KMS-11 (cell line): ENCODE results near the gene PGA5.
"Not testable (repeated sequence)": the region's sequence is repeated elsewhere in the genome, so short reads cannot be mapped to it uniquely, and the experiment has no call there.

Source experiments
- H2AFZ ChIP-seq: fragments of 200-600 bp; sonication (generic); 2 replicates; pipeline ENCODE4 v1.6.1; 2016; ENCODE audit warnings: antibody characterized with exemption, mixed run types, low read depth
- H3K27ac ChIP-seq: fragments of 200-600 bp; sonication (generic); 2 replicates; pipeline ENCODE4 v1.6.1; 2016; ENCODE audit warnings: mild to moderate bottlenecking, mixed run types
- H3K27me3 ChIP-seq: fragments of 200-600 bp; sonication (generic); 2 replicates; pipeline ENCODE4 v1.6.1; 2017; ENCODE audit warnings: mild to moderate bottlenecking, low read depth, mixed run types, moderate library complexity; ENCODE audit not compliant: insufficient read depth
- H3K36me3 ChIP-seq: fragments of 200-600 bp; sonication (generic); 2 replicates; pipeline ENCODE4 v1.6.1; 2017; ENCODE audit warnings: mild to moderate bottlenecking, mixed run types; ENCODE audit not compliant: insufficient read depth
- H3K4me1 ChIP-seq: fragments of 200-600 bp; sonication (generic); 2 replicates; pipeline ENCODE4 v1.6.1; 2016; ENCODE audit warnings: mild to moderate bottlenecking, low read depth, mixed run types; ENCODE audit not compliant: poor library complexity, severe bottlenecking
- H3K4me2 ChIP-seq: fragments of 200-600 bp; sonication (generic); 2 replicates; pipeline ENCODE4 v1.7.0; 2016; ENCODE audit warnings: mild to moderate bottlenecking, mixed run types
- H3K4me3 ChIP-seq: fragments of 200-600 bp; sonication (generic); IDR thresholded peaks from 2 replicates; pipeline ENCODE4 v1.6.1; 2017; ENCODE audit warnings: low read depth, low read length, mixed read lengths; ENCODE audit not compliant: insufficient read depth
- H3K79me2 ChIP-seq: fragments of 200-600 bp; sonication (generic); 2 replicates; pipeline ENCODE4 v1.6.1; 2016; ENCODE audit warnings: low read depth, mixed run types; ENCODE audit not compliant: insufficient read depth
- H3K9ac ChIP-seq: fragments of 200-600 bp; sonication (generic); 2 replicates; pipeline ENCODE4 v1.6.1; 2016; ENCODE audit warnings: mild to moderate bottlenecking, mixed run types
- H4K20me1 ChIP-seq: fragments of 200-600 bp; sonication (generic); 2 replicates; pipeline ENCODE4 v1.6.1; 2016; ENCODE audit warnings: mild to moderate bottlenecking, mixed run types; ENCODE audit not compliant: insufficient read depth

The PGA5 gene

DNA sequence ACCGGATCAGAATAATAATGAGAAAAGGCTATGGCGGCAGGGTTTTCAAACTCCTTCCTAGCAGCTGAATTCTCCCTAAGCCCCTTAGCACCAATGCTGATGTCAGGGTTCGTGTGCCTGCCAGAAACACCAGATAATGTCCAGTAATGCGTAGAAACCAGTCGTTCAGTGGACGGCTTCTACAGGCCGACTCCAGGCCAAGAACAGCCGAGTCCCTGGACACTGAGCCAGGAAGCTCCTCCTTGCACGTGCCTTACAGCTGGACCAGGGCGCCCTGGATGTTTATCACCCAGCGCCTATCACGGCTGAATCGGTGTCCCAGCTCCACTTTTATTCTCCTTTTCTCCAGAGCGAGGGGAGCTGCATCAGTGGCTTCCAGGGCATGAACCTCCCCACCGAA is 9.9 kb upstream of the PGA5 start:
- H4K20me1 ChIP-seq, H3K4me1 ChIP-seq, H3K27ac ChIP-seq, H3K9ac ChIP-seq, H3K4me2 ChIP-seq, H3K79me2 ChIP-seq, H3K36me3 ChIP-seq, H3K27me3 ChIP-seq, H2AFZ ChIP-seq, H3K4me3 ChIP-seq: not testable (repeated sequence)

DNA sequence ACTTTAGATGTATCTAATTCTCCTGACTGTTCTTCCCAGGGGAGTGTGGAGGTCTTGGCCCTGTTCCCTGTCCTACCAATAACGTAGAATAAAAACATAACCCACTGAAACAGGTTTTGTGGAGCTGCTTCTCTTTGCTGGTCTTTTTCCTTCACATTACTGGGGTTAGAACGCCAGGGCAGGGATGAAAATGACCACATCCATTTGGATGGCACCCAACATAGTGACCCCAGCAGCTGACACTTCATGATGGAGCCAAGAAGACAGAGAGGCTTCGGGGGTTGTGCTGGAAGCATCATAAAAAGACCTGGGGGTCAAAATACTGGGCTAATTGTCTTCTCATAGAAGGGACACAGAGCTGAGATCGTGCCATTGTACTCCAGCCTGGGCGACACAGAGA is 9.4 kb upstream of the PGA5 start:
- H4K20me1 ChIP-seq, H3K36me3 ChIP-seq, H3K4me2 ChIP-seq, H3K9ac ChIP-seq, H3K27me3 ChIP-seq, H3K4me3 ChIP-seq, H2AFZ ChIP-seq, H3K79me2 ChIP-seq, H3K4me1 ChIP-seq, H3K27ac ChIP-seq: not testable (repeated sequence)

DNA sequence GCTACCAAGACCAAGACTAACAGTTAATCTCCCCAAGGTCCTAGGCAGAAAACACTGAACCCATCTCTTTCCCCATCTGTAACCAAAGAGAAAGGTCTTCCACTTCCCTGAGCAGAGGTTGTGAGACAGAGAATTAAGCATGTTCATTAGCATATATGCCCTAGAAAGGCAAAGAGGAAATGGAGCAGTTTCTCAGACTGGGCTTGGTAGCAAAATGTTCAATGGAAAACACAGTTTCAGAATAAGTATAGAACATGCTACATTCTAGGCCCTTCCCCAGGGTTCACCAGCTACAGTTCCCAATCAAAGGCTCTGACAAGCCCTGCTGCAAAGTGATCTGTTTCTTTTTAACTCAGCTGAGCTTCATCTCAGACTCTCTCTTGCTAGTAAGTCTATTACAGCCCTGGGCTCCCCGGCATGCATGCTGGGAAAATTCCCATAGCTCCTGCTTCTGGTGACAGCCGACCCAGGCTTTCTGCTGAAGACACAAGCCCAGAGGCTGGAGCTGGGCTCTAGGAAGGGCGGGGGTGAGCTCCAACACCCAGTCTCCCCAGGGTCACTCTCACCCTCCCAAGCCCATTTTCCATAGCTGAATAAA is 8.3 kb upstream of the PGA5 start:
- H3K79me2 ChIP-seq, H3K27me3 ChIP-seq, H3K4me1 ChIP-seq, H3K36me3 ChIP-seq, H2AFZ ChIP-seq, H3K4me3 ChIP-seq, H4K20me1 ChIP-seq, H3K4me2 ChIP-seq, H3K9ac ChIP-seq, H3K27ac ChIP-seq: not testable (repeated sequence)

DNA sequence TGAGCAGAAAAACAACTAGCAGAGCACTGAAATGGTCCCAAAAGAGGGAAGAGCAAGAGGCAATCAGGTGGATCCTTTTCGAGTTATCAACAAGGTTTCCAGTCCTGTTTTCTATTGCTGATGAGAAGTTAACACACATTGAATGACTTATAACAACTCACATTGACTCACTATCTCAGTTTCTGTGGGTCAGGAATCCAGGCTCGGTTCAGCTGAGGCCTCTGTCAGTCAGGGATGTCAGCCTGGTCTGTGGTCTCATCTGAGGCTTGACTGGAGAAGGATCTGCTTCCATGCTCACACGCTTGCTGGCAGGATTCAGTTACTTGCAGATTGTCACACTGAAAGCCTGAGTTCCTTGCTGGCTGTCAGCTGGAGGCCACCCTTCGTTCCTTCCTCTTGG is 3.8 kb upstream of the PGA5 start:
- H3K9ac ChIP-seq, H3K4me3 ChIP-seq, H3K27ac ChIP-seq, H3K4me2 ChIP-seq, H4K20me1 ChIP-seq, H3K79me2 ChIP-seq, H2AFZ ChIP-seq, H3K4me1 ChIP-seq, H3K27me3 ChIP-seq, H3K36me3 ChIP-seq: not testable (repeated sequence)

DNA sequence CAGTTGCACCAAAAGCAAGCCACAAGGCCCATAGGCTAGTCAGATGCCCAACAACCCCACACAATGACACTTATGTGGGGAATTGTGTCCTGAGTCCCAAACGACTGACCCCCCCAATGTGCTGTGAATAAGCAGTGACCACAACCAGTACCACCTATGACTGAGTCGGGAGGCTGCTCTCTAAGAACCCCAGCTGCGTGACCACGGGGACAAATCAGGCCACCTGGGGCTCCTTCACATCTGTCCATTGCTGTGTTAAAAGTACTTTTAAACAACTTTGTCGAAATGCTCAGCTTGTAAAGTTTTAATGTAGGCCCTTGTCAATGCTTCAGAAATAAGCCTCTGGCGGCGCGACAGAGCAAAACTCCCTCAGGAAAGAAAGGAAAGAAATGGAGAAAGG is 687 bp upstream of the PGA5 start:
- H3K36me3 ChIP-seq, H3K79me2 ChIP-seq, H4K20me1 ChIP-seq, H2AFZ ChIP-seq, H3K9ac ChIP-seq, H3K4me1 ChIP-seq, H3K4me3 ChIP-seq, H3K27me3 ChIP-seq, H3K4me2 ChIP-seq, H3K27ac ChIP-seq: not testable (repeated sequence)

DNA sequence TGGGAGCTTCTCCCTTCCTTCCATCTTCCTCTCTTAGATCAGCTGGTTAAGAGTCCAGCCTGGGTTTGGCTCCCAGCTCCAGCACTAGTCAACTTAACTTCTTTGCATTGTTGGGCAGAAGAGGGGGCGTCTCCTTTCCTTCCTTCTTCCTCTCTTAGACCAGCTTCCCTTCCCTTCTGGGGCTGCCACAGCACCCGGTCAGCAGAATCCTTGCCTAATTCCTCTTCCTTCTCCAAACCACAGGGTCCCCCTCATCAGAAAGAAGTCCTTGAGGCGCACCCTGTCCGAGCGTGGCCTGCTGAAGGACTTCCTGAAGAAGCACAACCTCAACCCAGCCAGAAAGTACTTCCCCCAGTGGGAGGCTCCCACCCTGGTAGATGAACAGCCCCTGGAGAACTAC is 551 bp downstream of the PGA5 start:
- not testable (repeated sequence) for H3K79me2 ChIP-seq, H3K9ac ChIP-seq, H3K27ac ChIP-seq, H3K27me3 ChIP-seq, H3K4me3 ChIP-seq, H3K4me2 ChIP-seq, H4K20me1 ChIP-seq, H2AFZ ChIP-seq, H3K4me1 ChIP-seq, H3K36me3 ChIP-seq

DNA sequence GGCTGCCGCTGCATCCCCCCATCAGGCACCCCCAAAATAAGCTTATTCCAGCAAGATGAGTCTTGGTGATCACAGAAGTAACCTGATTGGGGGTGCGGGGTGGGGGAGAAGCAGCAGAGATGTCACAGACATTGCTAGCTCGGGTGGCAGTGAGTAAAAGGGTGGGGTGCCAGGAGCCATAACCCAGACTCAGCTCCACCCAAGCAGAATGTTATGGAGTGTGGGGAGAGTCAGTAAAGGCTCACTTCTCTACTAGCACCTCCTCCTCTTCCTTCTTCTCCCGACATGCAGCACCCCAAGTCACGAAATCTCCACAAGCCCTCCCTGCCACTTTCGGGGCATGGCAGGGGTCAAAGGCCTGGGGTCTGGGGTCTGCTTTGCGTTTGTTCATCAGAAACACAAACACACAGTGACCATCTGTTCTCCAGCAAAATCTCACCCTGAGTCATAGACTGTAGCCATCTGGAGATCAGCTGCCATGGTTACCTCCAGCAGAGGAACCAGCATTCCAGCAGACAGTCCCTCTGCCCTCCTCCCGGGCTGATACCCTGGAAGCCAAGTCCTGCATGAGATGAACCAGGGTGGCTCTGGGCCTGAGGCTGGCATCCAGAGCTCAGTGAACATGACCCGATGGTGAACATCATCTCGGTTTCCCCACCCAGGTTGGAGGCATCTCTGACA is 4.4 kb downstream of the PGA5 start:
- H4K20me1 ChIP-seq, H3K4me2 ChIP-seq, H3K27me3 ChIP-seq, H3K4me3 ChIP-seq, H3K36me3 ChIP-seq, H3K9ac ChIP-seq, H2AFZ ChIP-seq, H3K4me1 ChIP-seq, H3K27ac ChIP-seq, H3K79me2 ChIP-seq: not testable (repeated sequence)

DNA sequence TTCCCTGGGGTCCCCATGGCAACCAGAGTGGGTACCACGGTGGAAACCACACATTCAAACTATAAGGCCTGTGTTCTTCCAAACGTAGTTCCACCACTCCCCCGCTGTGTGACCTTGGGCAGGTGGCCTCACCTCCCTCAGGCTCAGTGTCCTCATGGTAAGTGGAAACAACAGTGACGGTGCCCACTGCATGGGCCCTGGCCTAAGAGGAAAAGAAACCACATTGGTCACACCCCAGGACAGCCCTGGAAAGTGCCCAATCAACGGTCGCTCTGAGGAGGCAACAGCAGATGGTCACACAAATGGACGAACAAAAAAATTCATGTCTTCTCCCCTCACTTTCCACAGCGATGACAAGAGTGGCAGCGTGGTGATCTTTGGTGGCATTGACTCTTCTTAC is 7.1 kb downstream of the PGA5 start:
- H4K20me1 ChIP-seq, H3K4me3 ChIP-seq, H3K4me2 ChIP-seq, H2AFZ ChIP-seq, H3K4me1 ChIP-seq, H3K9ac ChIP-seq, H3K27me3 ChIP-seq, H3K36me3 ChIP-seq, H3K27ac ChIP-seq, H3K79me2 ChIP-seq: not testable (repeated sequence)

DNA sequence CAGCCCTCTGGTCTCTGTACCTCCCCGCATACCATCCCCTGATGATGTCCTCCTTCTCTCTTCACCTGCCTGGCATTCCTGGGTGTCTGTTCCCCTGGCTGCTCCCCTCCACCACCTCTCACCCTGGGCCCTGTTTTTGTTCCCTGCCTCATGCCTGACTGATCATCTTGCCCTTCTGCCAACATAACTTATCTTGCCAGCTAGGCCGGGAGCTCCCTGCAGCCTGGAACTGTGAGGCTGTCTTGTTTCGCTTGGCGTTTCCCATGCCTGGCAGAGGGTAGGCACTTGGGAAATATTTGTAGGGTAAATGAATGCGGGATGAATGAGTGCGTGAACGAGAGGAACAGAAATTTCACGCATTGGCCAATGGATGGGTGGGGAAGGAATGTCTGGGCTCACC is 8.2 kb downstream of the PGA5 start:
- H3K36me3 ChIP-seq, H3K9ac ChIP-seq, H4K20me1 ChIP-seq, H3K4me3 ChIP-seq, H3K27ac ChIP-seq, H2AFZ ChIP-seq, H3K27me3 ChIP-seq, H3K4me2 ChIP-seq, H3K79me2 ChIP-seq, H3K4me1 ChIP-seq: not testable (repeated sequence)

DNA sequence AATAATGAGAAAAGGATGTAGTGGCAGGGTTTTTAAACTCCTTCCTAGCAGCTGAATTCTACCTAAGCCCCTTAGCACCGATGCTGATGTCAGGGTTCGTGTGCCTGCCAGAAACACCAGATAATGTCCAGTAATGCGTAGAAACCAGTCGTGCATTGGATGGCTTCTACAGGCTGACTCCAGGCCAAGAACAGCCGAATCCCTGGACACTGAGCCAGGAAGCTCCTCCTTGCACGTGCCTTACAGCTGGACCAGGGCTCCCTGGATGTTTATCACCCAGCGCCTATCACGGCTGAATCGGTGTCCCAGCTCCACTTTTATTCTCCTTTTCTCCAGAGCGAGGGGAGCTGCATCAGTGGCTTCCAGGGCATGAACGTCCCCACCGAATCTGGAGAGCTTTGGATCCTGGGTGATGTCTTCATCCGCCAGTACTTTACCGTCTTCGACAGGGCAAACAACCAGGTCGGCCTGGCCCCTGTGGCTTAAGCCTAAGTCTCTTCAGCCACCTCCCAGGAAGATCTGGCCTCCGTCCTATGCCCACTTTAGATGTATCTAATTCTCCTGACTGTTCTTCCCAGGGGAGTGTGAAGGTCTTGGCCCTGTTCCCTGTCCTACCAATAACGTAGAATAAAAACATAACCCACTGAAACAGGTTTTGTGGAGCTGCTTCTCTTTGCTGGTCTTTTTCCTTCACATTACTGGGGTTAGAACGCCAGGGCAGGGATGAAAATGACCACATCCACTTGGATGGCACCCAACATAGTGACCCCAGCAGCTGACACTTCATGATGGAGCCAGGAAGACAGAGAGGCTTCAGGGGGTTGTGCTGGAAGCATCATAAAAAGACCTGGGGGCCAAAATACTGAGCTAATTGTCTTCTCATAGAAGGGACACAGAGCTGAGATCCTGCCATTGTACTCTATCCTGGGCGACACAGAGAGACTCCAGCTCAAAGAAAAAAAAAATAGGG is 10.1 kb downstream of the PGA5 start:
- not testable (repeated sequence) for H3K4me2 ChIP-seq, H3K79me2 ChIP-seq, H4K20me1 ChIP-seq, H3K27me3 ChIP-seq, H3K9ac ChIP-seq, H3K36me3 ChIP-seq, H3K27ac ChIP-seq, H2AFZ ChIP-seq, H3K4me1 ChIP-seq, H3K4me3 ChIP-seq
